HAP-1 (cell line): ENCODE data around the gene FGF12.

Experiments used
- DNase-seq, 2 experiments: peaks; one replicate each; pipeline ENCODE4 v3.0.0-alpha.2; 2016 to 2020; ENCODE audit warnings: low spot score in 2 of 2
- H3K27me3 ChIP-seq: fragments of 250-450 bp; sonication (Bioruptor Pico); 2 replicates; pipeline ENCODE4 v1.5.1; 2020; ENCODE audit warnings: low read depth, mild to moderate bottlenecking, moderate library complexity
- H3K36me3 ChIP-seq: fragments of 250-450 bp; sonication (Bioruptor Pico); replicated peaks from 2 replicates; pipeline ENCODE4 v1.5.1; 2020; ENCODE audit warnings: mild to moderate bottlenecking
- H3K4me1 ChIP-seq: fragments of 250-450 bp; sonication (Bioruptor Pico); 2 replicates; pipeline ENCODE4 v1.5.1; 2020; ENCODE audit warnings: mild to moderate bottlenecking
- H3K4me3 ChIP-seq: fragments of 250-450 bp; sonication (Bioruptor Pico); 2 replicates; pipeline ENCODE4 v1.5.1; 2020; ENCODE audit warnings: mild to moderate bottlenecking, moderate library complexity
- H3K9me3 ChIP-seq: fragments of 250-450 bp; sonication (Bioruptor Pico); 2 replicates; pipeline ENCODE4 v1.5.1; 2020; ENCODE audit warnings: mild to moderate bottlenecking, moderate library complexity
- in situ Hi-C: fragments of 300-500 bp; cut with MboI; formaldehyde crosslinking; loops from 3 replicates; pipeline ENCODE4 v1.14.3; 2020; ENCODE audit warnings: low sequenced_read_pairs, inconsistent platforms, mixed read lengths

Gene FGF12

GRCh38 chr3:192281207-192281880 lies 446.0 kb downstream of the FGF12 start:
- in situ Hi-C loops: no loop called here
- Histone ChIP-seq H3K9me3 (no peaks in the 10 kb centered on the region), H3K4me1 (no peaks in the 10 kb centered on the region), H3K36me3 (no peaks in the 10 kb centered on the region), H3K4me3 (no peak overlapping the region), H3K27me3 (no peaks in the 10 kb centered on the region)
- DNase-seq: no peak

DNA sequence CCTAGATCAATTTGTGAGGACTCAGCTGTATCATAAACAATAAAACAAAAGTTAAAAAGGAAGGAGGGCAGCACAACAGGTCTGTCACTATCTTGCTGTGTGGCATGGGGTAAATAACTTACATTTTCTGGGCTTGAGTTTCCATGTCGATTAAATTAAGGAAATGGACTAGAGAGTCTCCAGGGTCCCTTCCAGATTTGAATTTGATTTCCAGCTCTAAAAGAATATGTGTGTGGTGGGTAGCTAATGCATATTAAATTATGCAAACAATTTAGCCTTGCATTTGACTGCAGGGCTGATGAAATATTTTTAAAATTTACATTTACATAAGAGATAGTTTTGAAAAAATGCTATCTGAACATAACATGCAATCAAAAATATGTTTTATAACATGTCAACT lies 447.7 kb downstream of the FGF12 start:
- no peaks in the 10 kb centered on the region for H3K4me1 ChIP-seq
- no peak for DNase-seq
- no peak overlapping the region for H3K4me3 ChIP-seq
- in situ Hi-C loops: no loop called here
- no peaks in the 10 kb centered on the region for H3K36me3 ChIP-seq
- H3K27me3 ChIP-seq: no peaks in the 10 kb centered on the region
- no peaks in the 10 kb centered on the region for H3K9me3 ChIP-seq

DNA sequence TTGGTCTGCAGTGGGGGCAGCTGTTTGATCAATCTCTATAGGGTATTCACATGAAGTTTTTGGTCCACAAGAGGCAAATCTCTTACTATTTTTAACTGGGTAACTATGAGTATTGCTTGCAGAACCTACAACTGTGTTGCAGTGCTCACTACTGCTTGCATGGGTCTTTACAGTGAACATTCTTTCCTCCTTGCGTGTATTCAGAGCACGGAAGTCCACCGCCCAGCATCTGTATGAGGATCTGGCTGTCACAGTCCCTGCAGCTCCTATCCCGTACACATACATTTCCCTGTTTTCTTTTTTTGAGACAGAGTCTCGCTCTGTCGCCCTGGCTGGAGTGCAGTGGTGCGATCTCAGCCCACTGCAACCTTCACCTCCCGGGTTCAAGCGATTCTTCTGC lies 449.9 kb downstream of the FGF12 start:
- Histone ChIP-seq H3K4me3 (no peak overlapping the region), H3K36me3 (no peaks in the 10 kb centered on the region), H3K27me3 (0 out of 2 replicates have a peak, but pooled peaks cover 3% of the 10 kb centered on the region), H3K9me3 (no peaks in the 10 kb centered on the region), H3K4me1 (peaks cover 17% of the 10 kb centered on the region)
- no peak for DNase-seq
- in situ Hi-C loops: no loop called here

DNA sequence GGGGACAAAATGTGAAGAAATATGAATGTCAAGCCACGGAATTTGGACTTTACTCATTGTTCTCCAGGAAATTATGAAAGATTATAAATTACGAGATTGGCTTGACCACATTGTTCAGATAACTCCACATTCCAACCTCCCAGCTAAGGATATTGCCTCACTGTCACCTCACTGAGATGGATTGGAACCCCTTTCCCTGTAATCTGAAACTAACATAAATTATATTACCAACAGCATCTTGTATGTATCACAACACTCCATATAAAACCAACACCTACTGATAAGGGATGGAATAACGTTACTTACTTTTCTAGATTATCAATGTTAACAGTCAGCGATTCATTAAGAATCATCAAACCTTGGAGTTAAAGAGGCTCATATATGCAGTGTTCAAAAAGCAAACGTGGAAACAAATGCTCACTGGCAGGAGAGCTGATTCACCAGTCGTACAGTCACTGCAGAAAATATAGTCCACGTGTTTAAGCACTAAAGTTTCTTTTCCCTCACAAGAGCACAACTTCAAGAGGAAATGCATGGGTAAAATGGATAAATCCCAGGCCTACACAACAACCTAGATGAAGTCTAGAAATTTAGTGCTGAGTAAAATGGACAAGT lies 451.5 kb downstream of the FGF12 start:
- Histone ChIP-seq H3K4me1 (peaks cover 19% of the 10 kb centered on the region), H3K4me3 (no peak overlapping the region), H3K27me3 (0 out of 2 replicates have a peak, but pooled peaks cover 3% of the 10 kb centered on the region), H3K36me3 (no peaks in the 10 kb centered on the region), H3K9me3 (no peaks in the 10 kb centered on the region)
- no peak for DNase-seq
- in situ Hi-C loops: no loop called here

DNA sequence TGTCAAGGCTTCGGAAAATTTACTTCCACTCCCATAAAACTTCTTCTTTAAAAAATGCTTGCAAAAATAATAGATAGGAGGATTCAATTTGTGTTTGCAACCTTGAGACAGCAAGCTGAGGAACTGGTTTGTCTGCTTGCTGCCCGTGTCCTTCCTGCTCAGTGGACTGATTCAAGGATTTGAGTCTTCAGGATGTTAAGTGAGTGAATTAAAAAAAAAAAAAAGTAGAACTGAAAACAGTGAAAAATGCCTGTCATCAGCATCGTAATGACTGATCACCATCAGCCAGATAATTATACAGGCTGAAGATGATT lies 453.7 kb downstream of the FGF12 start:
- no peaks in the 10 kb centered on the region for H3K36me3 ChIP-seq
- H3K4me3 ChIP-seq: no peak overlapping the region
- H3K27me3 ChIP-seq: 0 out of 2 replicates have a peak, but pooled peaks cover 3% of the 10 kb centered on the region
- peaks cover 19% of the 10 kb centered on the region for H3K4me1 ChIP-seq
- no peak for DNase-seq
- no peaks in the 10 kb centered on the region for H3K9me3 ChIP-seq
- in situ Hi-C loops: no loop called here

GRCh38 chr3:192273001-192273696 lies 454.2 kb downstream of the FGF12 start:
- Histone ChIP-seq H3K27me3 (0 out of 2 replicates have a peak, but pooled peaks cover 3% of the 10 kb centered on the region), H3K9me3 (no peaks in the 10 kb centered on the region), H3K36me3 (no peaks in the 10 kb centered on the region), H3K4me3 (no peak overlapping the region), H3K4me1 (peaks cover 19% of the 10 kb centered on the region)
- peak; percentile 36 to 94 for DNase-seq
- in situ Hi-C loops: no loop called here

DNA sequence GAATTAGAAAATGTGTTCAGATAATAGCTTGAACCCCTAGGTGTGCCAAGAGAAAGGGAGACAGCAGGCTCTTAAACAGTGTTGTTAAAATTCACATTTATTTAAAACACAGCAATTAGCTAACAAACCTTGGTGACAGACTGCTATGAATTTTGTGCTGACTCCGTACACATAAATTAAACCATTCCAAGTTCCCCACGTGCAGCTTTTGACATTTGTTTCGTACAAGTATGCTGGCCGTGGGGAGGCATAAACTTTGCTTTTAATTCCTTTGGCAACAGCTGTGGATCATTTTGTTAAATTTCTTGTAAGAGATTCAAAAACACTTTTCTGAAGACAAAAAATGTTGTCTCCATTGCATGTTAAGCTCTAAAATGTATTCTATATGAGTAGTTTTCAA lies 465.3 kb downstream of the FGF12 start:
- Histone ChIP-seq H3K27me3 (no peaks in the 10 kb centered on the region), H3K9me3 (no peaks in the 10 kb centered on the region), H3K4me1 (no peaks in the 10 kb centered on the region), H3K36me3 (no peaks in the 10 kb centered on the region), H3K4me3 (no peak overlapping the region)
- DNase-seq: no peak
- in situ Hi-C loops: no loop called here

GRCh38 chr3:192261135-192261534 lies 466.2 kb downstream of the FGF12 start:
- Histone ChIP-seq H3K4me1 (no peaks in the 10 kb centered on the region), H3K9me3 (no peaks in the 10 kb centered on the region), H3K36me3 (no peaks in the 10 kb centered on the region), H3K27me3 (no peaks in the 10 kb centered on the region), H3K4me3 (no peak overlapping the region)
- in situ Hi-C loops: no loop called here
- DNase-seq: no peak

- DNase-seq: no peak
- H3K9me3 ChIP-seq: no peaks in the 10 kb centered on the region
- in situ Hi-C loops: no loop called here
- H3K36me3 ChIP-seq: no peaks in the 10 kb centered on the region
- no peaks in the 10 kb centered on the region for H3K4me1 ChIP-seq
- no peaks in the 10 kb centered on the region for H3K27me3 ChIP-seq
- H3K4me3 ChIP-seq: no peak overlapping the region
Measured at GRCh38 chr3:192260116-192261010, 467.0 kb downstream of the FGF12 start.

DNA sequence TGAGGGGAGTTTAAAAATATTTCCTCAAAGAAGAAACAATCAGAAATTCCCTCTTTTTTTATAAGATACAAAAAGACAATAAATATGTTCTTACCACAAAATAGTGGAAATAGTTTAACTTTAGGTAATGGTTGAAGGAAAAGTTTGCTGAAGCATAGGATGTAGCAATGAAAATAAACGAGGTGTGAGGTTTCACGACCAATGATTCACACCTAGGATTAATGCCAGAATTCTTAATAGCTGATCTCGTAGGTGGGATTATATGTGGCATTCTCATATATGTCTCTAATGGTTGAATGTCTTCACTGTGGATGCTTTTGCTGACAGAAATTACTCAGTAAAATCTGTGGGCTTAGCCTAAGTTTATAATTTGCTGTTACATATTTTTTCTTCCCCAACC lies 467.7 kb downstream of the FGF12 start:
- H3K4me1 ChIP-seq: no peaks in the 10 kb centered on the region
- in situ Hi-C loops: no loop called here
- no peak overlapping the region for H3K4me3 ChIP-seq
- DNase-seq: no peak
- no peaks in the 10 kb centered on the region for H3K36me3 ChIP-seq
- no peaks in the 10 kb centered on the region for H3K27me3 ChIP-seq
- H3K9me3 ChIP-seq: no peaks in the 10 kb centered on the region

- in situ Hi-C loops: no loop called here
- Histone ChIP-seq H3K9me3 (no peaks in the 10 kb centered on the region), H3K4me1 (no peaks in the 10 kb centered on the region), H3K4me3 (no peak overlapping the region), H3K27me3 (no peaks in the 10 kb centered on the region), H3K36me3 (no peaks in the 10 kb centered on the region)
- no peak for DNase-seq
Measured at GRCh38 chr3:192258721-192259120, 468.6 kb downstream of the FGF12 start.

GRCh38 chr3:192255839-192256238 lies 471.5 kb downstream of the FGF12 start:
- Histone ChIP-seq H3K4me3 (no peak overlapping the region), H3K36me3 (no peaks in the 10 kb centered on the region), H3K27me3 (no peaks in the 10 kb centered on the region), H3K9me3 (no peaks in the 10 kb centered on the region), H3K4me1 (no peaks in the 10 kb centered on the region)
- in situ Hi-C loops: no loop called here
- no peak for DNase-seq

DNA sequence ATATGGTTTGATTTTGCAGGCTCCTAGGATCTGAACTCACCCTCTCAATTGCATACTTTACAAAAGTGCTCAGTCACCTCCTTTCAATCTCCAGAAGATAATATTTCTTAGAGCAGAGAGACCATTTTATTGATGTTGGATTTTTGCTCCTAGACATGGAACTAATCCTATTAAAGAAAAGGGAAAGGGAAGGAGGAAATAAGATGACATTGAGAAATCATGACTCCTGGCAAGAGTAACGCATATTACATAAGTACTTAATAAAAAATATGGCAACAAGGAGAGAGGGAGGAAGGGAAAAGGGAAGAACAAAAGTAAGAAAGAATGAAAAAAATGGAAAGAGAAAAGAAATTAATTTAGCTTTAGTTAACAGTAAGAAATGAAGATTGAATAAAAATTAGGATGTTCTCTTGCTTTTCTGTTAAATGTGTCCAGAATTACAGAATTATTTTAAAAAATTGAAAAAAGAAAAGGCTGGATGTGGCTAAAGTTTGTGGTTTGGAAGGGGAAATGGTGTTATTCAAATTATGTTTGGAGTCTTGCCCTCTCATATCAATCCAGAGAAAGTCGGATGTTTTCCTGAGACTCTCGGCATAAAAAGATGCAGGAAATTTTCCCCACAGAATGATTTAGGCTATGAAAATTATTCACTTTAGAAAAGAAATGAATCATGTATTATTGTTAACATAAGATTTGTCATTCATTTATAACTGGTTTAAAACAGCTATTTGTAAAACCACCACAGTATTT lies 474.0 kb downstream of the FGF12 start:
- in situ Hi-C loops: no loop called here
- Histone ChIP-seq H3K36me3 (no peaks in the 10 kb centered on the region), H3K4me3 (no peak overlapping the region), H3K4me1 (no peaks in the 10 kb centered on the region; the same call in 1 of the 2 replicates), H3K9me3 (no peaks in the 10 kb centered on the region), H3K27me3 (no peaks in the 10 kb centered on the region)
- no peak for DNase-seq
